ENCODE data around the gene COL21A1. TPM values are rescaled to one million over a fixed set of nuclear protein-coding genes. Genes with fewer than 3 reads are reported as not detected.

COL21A1 gene
- total RNA-seq, 4 donors from 2014 or later: 1.3 to 2.1 (median 1.6) TPM

- no peak for TF ChIP-seq CTCF (IDR thresholded peaks at IDR 0.05)
- TF ChIP-seq POLR2A (IDR thresholded peaks at IDR 0.05): no peak
- intact Hi-C loops (cut with DNase I): no loop called here
- DNase-seq: no peak
- no peak overlapping the region for H3K27ac ChIP-seq
- H3K27me3 ChIP-seq: no peaks in the 10 kb centered on the region
- H3K4me3 ChIP-seq: no peak overlapping the region
- peaks cover 0 to 4% (median 0%) of the 10 kb centered on the region in 3 donors for H3K9me3 ChIP-seq
- H3K4me1 ChIP-seq: peaks cover 0 to 6% (median 3%) of the 10 kb centered on the region in 3 donors
- WGBS, 2 donors: 74 to 90% methylated on average over 1 of the region's 1 CpG
- no peaks in the 10 kb centered on the region for H3K36me3 ChIP-seq
These were observed 153.6 kb downstream of the COL21A1 start for GRCh38 chr6:56093776-56094175.

- Histone ChIP-seq H3K27ac (peak overlapping the region in 1 of 4 donors; percentile 34), H3K27me3 (no peaks in the 10 kb centered on the region), H3K36me3 (no peaks in the 10 kb centered on the region), H3K4me3 (no peak overlapping the region), H3K9me3 (peaks cover 0 to 17% (median 7%) of the 10 kb centered on the region in 3 donors), H3K4me1 (peaks cover 0 to 6% (median 3%) of the 10 kb centered on the region in 3 donors)
- intact Hi-C loops (cut with DNase I): no loop called here
- DNase-seq: no peak
- TF ChIP-seq CTCF (IDR thresholded peaks at IDR 0.05): no peak
- TF ChIP-seq POLR2A (IDR thresholded peaks at IDR 0.05): no peak
- 48 to 62% methylated on average over 3 of the region's 3 CpGs for WGBS, 2 donors
These were observed 156.1 kb downstream of the COL21A1 start for GRCh38 chr6:56091159-56091869.

- no peaks in the 10 kb centered on the region for H3K36me3 ChIP-seq
- peaks cover 0 to 17% (median 7%) of the 10 kb centered on the region in 3 donors for H3K9me3 ChIP-seq
- no peak for DNase-seq
- no peak overlapping the region for H3K4me3 ChIP-seq
- TF ChIP-seq POLR2A (IDR thresholded peaks at IDR 0.05) (no peak), CTCF (IDR thresholded peaks at IDR 0.05) (no peak)
- WGBS, 2 donors: 63 to 82% methylated on average over 4 of the region's 4 CpGs
- no peaks in the 10 kb centered on the region for H3K27me3 ChIP-seq
- no peak overlapping the region for H3K27ac ChIP-seq
- H3K4me1 ChIP-seq: peaks cover 0 to 6% (median 3%) of the 10 kb centered on the region in 3 donors
- intact Hi-C loops (cut with DNase I): no loop called here
These were observed 158.7 kb downstream of the COL21A1 start for GRCh38 chr6:56088641-56089040.

- TF ChIP-seq POLR2A (IDR thresholded peaks at IDR 0.05): no peak
- TF ChIP-seq CTCF (IDR thresholded peaks at IDR 0.05): no peak
- Histone ChIP-seq H3K4me1 (peaks cover 0 to 6% (median 3%) of the 10 kb centered on the region in 3 donors), H3K4me3 (no peak overlapping the region), H3K9me3 (peaks cover 0 to 17% (median 7%) of the 10 kb centered on the region in 3 donors), H3K27ac (no peak overlapping the region), H3K36me3 (no peaks in the 10 kb centered on the region), H3K27me3 (no peaks in the 10 kb centered on the region)
- no peak for DNase-seq
- intact Hi-C loops (cut with DNase I): no loop called here
These were observed 160.0 kb downstream of the COL21A1 start for GRCh38 chr6:56087421-56087820.

GRCh38 chr6:56079751-56080540 is 167.4 kb downstream of the COL21A1 start:
- H3K27me3 ChIP-seq: no peaks in the 10 kb centered on the region
- TF ChIP-seq CTCF (IDR thresholded peaks at IDR 0.05) (no peak), POLR2A (IDR thresholded peaks at IDR 0.05) (no peak)
- H3K9me3 ChIP-seq: no peaks in the 10 kb centered on the region
- H3K4me1 ChIP-seq: no peaks in the 10 kb centered on the region
- no peak for DNase-seq
- 93 to 100% methylated on average over 2 of the region's 2 CpGs for WGBS, 2 donors
- H3K36me3 ChIP-seq: no peaks in the 10 kb centered on the region
- no peak overlapping the region for H3K4me3 ChIP-seq
- intact Hi-C loops (cut with DNase I): no loop called here
- H3K27ac ChIP-seq: no peak overlapping the region
